GM19043 (cell line): ENCODE results near the gene KDM1B.
"Not testable (repeated sequence)": the region's sequence is repeated elsewhere in the genome, so short reads cannot be mapped to it uniquely, and the experiment has no call there.

Experiments
- ATAC-seq: cut with Tn5 transposase; IDR thresholded peaks from one replicate; pipeline ENCODE4 v1.9.1; 2021; ENCODE audit warnings: low read depth; ENCODE audit not compliant: unreplicated experiment

KDM1B gene

DNA sequence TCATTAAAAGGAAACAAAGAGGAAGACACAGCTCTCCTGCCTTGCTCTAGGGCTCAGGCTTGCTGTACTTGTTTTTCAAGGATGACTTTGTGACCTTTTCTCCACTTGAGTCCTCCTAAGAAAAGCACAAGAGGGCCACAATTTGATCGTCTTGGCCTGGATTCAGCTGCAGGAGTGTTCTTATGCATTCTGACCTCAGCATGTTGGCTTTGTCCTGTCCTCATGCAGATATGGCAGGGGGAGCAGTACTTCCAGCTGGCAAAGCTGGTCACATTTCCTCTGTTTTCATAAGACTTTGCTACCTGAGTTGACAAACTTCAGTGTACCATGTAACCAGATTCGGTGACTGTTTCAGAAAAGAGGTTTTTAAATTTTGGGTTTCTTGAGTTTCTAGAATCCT is 30.8 kb downstream of the KDM1B start:
- ATAC-seq = no peak

- ATAC-seq = no peak
These were observed 31.5 kb downstream of the KDM1B start for GRCh38 chr6:18186540-18187250.

- no peak for ATAC-seq
These were observed 32.5 kb downstream of the KDM1B start for GRCh38 chr6:18187701-18188100.

GRCh38 chr6:18189196-18189595 is 34.0 kb downstream of the KDM1B start:
- ATAC-seq = no peak

GRCh38 chr6:18192026-18192425 is 36.8 kb downstream of the KDM1B start:
- no peak for ATAC-seq

DNA sequence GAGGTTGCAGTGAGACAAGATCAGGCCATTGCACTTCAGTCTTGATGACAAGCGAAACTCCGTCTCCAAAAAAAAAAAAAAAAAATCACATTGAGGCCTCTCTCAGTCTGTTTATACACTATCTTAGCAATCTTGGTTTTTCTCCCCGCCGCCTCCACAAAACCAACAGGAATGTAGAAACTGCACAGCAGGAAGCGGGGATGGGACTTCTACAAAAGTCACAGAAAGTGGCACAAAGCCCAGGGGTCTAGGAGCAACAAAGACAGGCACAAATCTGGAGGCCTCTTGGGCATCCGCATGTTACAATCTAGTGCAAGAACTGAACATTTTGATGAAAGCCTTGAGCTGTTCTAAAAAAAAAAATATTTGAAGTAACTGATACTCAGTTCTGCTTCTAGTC is 48.6 kb downstream of the KDM1B start:
- no peak for ATAC-seq

GRCh38 chr6:18204691-18205090 is 49.5 kb downstream of the KDM1B start:
- no peak for ATAC-seq

DNA sequence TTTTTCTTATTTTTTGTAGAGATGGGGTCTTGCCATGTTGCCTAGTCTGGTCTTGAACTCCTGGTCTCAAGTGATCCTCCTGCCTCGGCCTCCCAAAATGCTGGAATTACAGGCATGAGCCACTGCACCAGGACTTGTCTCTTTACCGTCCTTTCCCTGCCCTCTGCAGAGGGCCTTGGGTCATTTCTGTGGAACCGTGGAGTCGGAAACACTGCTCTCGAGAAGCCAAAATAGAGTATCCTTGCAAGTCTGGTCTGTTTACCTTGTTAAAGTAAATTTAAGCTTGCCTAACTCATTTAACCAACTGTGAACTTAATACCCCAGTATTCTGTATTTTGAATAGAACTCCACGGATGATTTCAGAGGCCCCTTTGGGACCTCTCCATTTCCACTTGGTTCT is 51.4 kb downstream of the KDM1B start:
- ATAC-seq = no peak

DNA sequence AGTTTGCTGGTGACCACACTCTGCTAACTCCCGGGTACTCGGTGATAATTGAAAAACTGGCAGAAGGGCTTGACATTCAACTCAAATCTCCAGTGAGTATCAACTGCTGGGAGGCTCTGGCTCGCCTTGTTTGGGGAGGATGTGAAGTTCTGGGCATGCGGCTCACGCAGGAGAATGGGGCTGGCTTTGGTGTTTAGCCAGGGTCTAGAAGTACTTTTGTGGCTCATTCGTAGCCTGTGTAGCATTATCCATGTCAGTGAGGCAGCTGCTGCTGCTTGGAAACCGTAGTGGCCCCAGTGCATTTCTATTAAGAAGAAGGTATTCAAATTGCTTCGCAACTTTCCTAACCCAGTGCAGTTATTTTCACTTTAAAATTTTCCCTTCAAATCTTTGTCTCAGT is 52.2 kb downstream of the KDM1B start:
- ATAC-seq = no peak

DNA sequence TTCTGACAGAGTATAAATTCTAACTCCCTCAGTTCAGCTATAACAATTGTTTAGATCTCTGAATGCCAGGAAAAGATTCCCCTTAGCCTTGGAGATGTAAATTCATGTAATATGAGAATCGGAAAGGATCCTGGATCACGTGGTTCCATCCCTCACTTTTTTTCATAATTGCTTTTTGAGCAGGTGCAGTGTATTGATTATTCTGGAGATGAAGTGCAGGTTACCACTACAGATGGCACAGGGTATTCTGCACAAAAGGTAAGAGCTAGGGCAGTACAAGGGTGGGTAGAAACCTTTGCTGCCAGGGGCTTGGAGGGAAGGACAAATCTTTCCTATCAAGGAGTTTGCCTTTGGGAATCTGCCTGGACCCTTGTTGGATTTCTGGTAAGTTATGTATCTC is 52.7 kb downstream of the KDM1B start:
- no peak for ATAC-seq

DNA sequence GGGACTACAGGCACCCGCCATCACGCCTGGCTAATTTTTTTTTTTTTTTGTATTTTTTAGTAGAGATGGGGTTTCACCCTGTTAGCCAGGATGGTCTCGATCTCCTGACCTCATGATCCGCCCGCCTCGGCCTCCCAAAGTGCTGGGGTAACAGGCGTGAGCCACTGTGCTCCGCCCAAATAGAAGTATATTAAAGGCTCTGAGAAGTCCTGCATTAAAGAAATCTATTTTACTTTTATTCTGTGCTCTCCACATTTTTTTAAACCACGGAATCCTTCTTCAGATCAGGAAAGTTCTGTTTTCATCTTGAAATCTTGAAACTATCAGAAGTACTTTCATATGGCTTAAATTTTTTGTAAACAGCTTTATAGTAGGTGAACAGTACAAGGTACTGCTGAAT is 53.6 kb downstream of the KDM1B start:
- not testable (repeated sequence) for ATAC-seq

GRCh38 chr6:18209539-18210197 is 54.4 kb downstream of the KDM1B start:
- ATAC-seq = no peak

- ATAC-seq = no peak
These were observed 55.5 kb downstream of the KDM1B start for GRCh38 chr6:18210707-18211106.

DNA sequence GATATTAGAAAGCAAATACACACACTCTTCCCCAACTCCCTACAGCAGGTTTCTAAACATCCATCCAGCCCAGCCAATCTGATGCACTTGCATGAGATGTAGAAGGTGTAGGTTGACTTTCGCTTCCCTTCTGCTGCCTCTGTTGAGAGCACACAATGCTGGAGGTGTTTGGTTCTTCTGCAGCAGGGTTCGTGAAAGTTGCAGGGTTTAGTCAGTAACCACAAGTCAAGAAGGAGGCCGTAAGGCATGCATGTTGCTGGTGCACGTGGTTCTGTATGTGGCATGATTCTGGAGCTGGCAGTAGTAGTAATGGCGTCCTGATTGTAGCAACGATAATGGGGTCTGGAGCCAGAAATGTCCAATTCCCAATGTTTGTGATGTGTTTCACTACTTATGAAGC is 56.1 kb downstream of the KDM1B start:
- peak; percentile 94 for ATAC-seq

GRCh38 chr6:18212231-18212630 is 57.0 kb downstream of the KDM1B start:
- no peak for ATAC-seq

- ATAC-seq = no peak
These were observed 58.2 kb downstream of the KDM1B start for GRCh38 chr6:18213439-18213838.

DNA sequence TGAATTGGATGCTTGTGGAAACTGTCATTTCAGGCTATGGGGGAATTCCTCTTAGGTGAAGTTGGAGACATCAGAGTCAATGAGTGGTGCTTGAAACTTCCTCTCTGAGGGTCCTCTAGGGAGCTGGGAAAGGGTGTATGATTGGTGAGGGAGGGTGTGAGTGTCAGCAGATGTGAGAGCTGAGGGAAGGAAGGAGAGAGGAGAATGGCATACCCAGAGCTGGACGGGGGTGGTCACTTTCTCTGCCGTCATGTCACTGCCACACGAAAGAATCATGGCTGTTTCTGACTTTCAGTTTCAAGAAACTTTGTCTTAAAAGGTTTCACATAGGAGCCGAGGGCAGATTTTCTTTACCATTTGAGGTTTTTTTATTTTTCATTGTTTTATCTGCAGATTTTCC is 58.8 kb downstream of the KDM1B start:
- no peak for ATAC-seq

DNA sequence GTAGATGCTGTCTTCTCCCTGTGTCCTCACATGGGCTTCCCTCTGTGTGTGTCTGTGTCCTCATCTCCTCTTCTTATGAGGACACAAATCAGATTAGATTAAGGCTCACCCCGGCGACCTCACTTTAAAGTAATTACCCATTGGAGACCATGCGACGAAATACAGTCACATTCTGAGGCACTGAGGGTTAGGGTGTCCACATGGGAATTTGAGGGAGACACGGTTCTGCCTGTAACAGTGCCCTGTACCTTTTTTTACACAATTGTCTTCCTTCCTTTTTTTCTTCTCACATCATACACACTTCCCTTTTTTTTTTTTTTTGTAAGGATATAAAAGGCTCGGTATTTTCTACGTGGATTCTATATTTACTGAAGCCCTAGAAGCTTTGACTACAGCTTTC is 60.2 kb downstream of the KDM1B start:
- no peak for ATAC-seq

GRCh38 chr6:18216411-18216810 is 61.2 kb downstream of the KDM1B start:
- ATAC-seq = no peak

DNA sequence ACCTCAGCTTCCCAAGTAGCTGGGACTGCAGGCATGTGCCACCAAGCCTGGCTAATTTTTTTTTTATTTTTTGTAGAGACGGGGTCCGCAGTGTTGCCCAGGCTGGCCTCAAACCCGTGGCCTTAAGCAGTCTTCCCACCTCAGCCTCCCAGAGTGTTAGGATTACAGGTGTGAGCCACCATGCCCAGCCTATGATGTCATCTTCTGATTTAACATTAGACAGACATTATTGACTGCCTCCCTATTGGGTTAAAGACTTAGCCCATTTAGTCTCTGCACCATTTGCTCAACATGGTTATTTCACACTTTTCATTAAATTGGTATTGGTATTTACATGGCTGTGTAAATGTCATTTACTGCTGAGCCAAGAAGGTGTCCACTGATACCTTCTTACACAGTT is 63.0 kb downstream of the KDM1B start:
- ATAC-seq = no peak

DNA sequence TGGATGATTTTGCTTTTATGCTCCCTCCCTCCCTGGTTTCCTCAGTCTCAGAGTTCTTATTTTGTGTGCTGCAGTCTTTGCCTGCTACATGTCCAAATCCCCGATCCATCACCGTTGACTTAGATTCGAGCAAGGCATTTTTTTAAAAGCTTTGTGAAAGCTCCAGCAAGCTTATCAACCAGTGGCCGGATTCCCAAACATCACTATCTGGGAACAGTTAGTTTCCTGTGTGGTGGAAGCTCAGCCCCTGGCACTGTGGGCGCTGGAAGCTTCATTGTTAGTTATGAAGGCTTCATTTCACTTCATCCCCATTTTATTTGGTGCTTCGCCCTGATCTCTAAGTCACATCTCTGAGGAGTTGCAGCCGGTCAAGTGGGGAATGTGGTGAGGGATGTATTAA is 64.4 kb downstream of the KDM1B start:
- ATAC-seq = no peak

- ATAC-seq = no peak
These were observed 66.0 kb downstream of the KDM1B start for GRCh38 chr6:18221288-18221615.
